AML-193 (cell line): ENCODE data around the gene PP2D1.
"Not testable (repeated sequence)": the region's sequence is repeated elsewhere in the genome, so short reads cannot be mapped to it uniquely, and the experiment has no call there.

Experiments used
- DNase-seq, 2 experiments: peaks; one replicate each; lab custom pipeline; 2025; lab: John Stamatoyannopoulos, UW

PP2D1 gene

GRCh38 chr3:19970327-19970726 is 41.7 kb downstream of the PP2D1 start:
- DNase-seq: no peak

- no peak for DNase-seq
Observed at GRCh38 chr3:19967812-19968211, 44.3 kb downstream of the PP2D1 start.

- no peak for DNase-seq
Observed at GRCh38 chr3:19967208-19967607, 44.9 kb downstream of the PP2D1 start.

- DNase-seq: no peak
Observed at GRCh38 chr3:19961960-19962359, 50.1 kb downstream of the PP2D1 start.

- DNase-seq: no peak
Observed at GRCh38 chr3:19960696-19961095, 51.4 kb downstream of the PP2D1 start.

GRCh38 chr3:19959505-19959904 is 52.6 kb downstream of the PP2D1 start:
- no peak for DNase-seq

GRCh38 chr3:19957354-19957753 is 54.7 kb downstream of the PP2D1 start:
- DNase-seq: not testable (repeated sequence)

- no peak for DNase-seq
Observed at GRCh38 chr3:19954676-19955075, 57.4 kb downstream of the PP2D1 start.

- no peak for DNase-seq
Observed at GRCh38 chr3:19950316-19950715, 61.7 kb downstream of the PP2D1 start.

GRCh38 chr3:19948226-19948591 is 63.9 kb downstream of the PP2D1 start:
- no peak for DNase-seq

GRCh38 chr3:19947549-19948225 is 64.4 kb downstream of the PP2D1 start:
- peak in 1 of 2 experiments; percentile 14 for DNase-seq

GRCh38 chr3:19946832-19947548 is 65.1 kb downstream of the PP2D1 start, which contains the start of gene RAB5A:
Gene RAB5A, plus strand, starts transcription at chr3:19947097. Its CDS starts 3,802 bp downstream, at chr3:19950899.
- peak; percentile 96 to 97 for DNase-seq

- DNase-seq: peak in 1 of 2 experiments; percentile 57
Observed at GRCh38 chr3:19945969-19946831, 65.9 kb downstream of the PP2D1 start.

GRCh38 chr3:19945534-19945933 is 66.5 kb downstream of the PP2D1 start:
- DNase-seq: no peak

GRCh38 chr3:19940643-19941042 is 71.4 kb downstream of the PP2D1 start:
- DNase-seq: no peak

- DNase-seq: no peak
Observed at GRCh38 chr3:19938295-19938627, 73.8 kb downstream of the PP2D1 start.

- no peak for DNase-seq
Observed at GRCh38 chr3:19937459-19938294, 74.4 kb downstream of the PP2D1 start.
